Heart left ventricle (tissue), 13 donors: ENCODE measurements around the gene IFI27L2.

Source experiments
- POLR2A ChIP-seq, 2 donors: fragments of 450-650 bp; IDR thresholded peaks; one replicate each; pipeline ENCODE4 v1.6.1; 2017; ENCODE audit warnings: antibody characterized with exemption in 2 of 2, mild to moderate bottlenecking in 2 of 2, moderate library complexity in 2 of 2
- TF ChIP-seq, protein P1 (sequence below), 12 donors: fragments of 200-600 bp; sonication (generic) in 4 of 12; IDR thresholded peaks; one replicate each; pipeline versions ENCODE4 v1.5.0 to v1.8.0; 2018 to 2022; ENCODE audit warnings: antibody characterized with exemption in 12 of 12, mild to moderate bottlenecking in 5 of 12
- donor health status: ischemic (EF 13 %, LVEDD 7.1; RV severe dilation, severe dysfunction).
- donor health status: DM: no; HTN: yes; CAD: no.
- donor health status: DM: no; HTN: no; CAD: no.
- donor health status: ischemic (EF 25% LVEDD 6.9; RV normal size, moderate dysfunction).
- donor health status: ischemic (EF 25% LVEDD 5.7; RV mildly dilated, moderate dysfunction).
- donor health status: ischemic (EF 35%, LVEDD 5.7; RV mildly dilated, moderate dysfunction).
- donor health status: nonischemic (EF 11% LVEDD 7.7; RV severe dilation, severe dysfunction).
- donor health status: DM: yes; HTN: yes; CAD: no.
- donor health status: PGD.
- donor health status: ischemic (EF 29% LVEDD 5.4; RV normal size, mild dysfunction).
- donor health status: nonischemic (EF 23%, LVEDD 6.1; RV moderate dilation, normal function).

DNA sequence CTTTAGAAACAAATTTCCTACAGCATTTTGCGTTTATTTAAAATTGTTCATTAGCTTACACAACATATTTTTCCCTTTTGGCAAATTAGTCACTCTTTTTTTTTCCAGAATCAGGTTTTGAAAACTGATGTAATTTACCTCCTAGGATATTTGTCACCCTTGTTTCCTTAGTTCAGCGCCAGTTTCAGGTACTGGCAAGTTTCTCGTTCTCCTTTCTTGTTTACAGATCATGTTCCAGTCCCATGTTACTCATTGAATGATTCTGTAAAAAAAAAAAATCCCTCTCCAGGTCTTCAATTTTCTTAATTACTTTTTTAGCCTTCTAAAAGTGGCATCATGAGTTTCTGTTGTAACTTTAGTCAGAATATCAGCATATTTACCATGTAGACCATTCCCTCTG is 47.4 kb upstream of the IFI27L2 start:
- TF ChIP-seq, protein P1, sequence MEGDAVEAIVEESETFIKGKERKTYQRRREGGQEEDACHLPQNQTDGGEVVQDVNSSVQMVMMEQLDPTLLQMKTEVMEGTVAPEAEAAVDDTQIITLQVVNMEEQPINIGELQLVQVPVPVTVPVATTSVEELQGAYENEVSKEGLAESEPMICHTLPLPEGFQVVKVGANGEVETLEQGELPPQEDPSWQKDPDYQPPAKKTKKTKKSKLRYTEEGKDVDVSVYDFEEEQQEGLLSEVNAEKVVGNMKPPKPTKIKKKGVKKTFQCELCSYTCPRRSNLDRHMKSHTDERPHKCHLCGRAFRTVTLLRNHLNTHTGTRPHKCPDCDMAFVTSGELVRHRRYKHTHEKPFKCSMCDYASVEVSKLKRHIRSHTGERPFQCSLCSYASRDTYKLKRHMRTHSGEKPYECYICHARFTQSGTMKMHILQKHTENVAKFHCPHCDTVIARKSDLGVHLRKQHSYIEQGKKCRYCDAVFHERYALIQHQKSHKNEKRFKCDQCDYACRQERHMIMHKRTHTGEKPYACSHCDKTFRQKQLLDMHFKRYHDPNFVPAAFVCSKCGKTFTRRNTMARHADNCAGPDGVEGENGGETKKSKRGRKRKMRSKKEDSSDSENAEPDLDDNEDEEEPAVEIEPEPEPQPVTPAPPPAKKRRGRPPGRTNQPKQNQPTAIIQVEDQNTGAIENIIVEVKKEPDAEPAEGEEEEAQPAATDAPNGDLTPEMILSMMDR (IDR thresholded peaks at IDR 0.05), result no peak
- TF ChIP-seq POLR2A (IDR thresholded peaks at IDR 0.05), result no peak
